Calu3 (cell line): ENCODE results near the gene OXER1. TPM values are rescaled to one million over a fixed set of nuclear protein-coding genes. Genes with fewer than 3 reads are reported as not detected.

Experiments
- BruUV-seq: library from RNA; stranded (reverse); fragments of 400-500 nt; replicated peaks from 2 replicates; lab custom pipeline; 2021; lab: Mats Ljungman, UMichigan
- CTCF ChIA-PET: fragments of 300-600 bp; sonication (Branson Sonifier 250); formaldehyde crosslinking; loops from one replicate; lab custom pipeline; 2022; ENCODE audit warnings: antibody characterized with exemption; lab: Charles Lee
- DNase-seq: peaks from one replicate; pipeline ENCODE4 v3.0.0; 2022
- H3K27ac Mint-ChIP-seq: one replicate; pipeline ENCODE4 v1.8.0; 2022; ENCODE audit warnings: mixed read lengths; ENCODE audit not compliant: unreplicated experiment
- H3K27me3 Mint-ChIP-seq: one replicate; pipeline ENCODE4 v1.8.0; 2022; ENCODE audit warnings: mixed read lengths; ENCODE audit not compliant: unreplicated experiment
- H3K36me3 Mint-ChIP-seq: one replicate; pipeline ENCODE4 v1.8.0; 2022; ENCODE audit warnings: mild to moderate bottlenecking, moderate library complexity, mixed read lengths; ENCODE audit not compliant: insufficient read depth, unreplicated experiment
- H3K4me1 Mint-ChIP-seq: one replicate; pipeline ENCODE4 v1.8.0; 2022; ENCODE audit warnings: mild to moderate bottlenecking, low read depth, mixed read lengths; ENCODE audit not compliant: unreplicated experiment
- H3K4me3 Mint-ChIP-seq: one replicate; pipeline ENCODE4 v1.8.0; 2022; ENCODE audit warnings: mild to moderate bottlenecking, low read depth, moderate library complexity, mixed read lengths; ENCODE audit not compliant: unreplicated experiment
- H3K9me3 Mint-ChIP-seq: one replicate; pipeline ENCODE4 v1.8.0; 2022; ENCODE audit warnings: low read depth, mixed read lengths; ENCODE audit not compliant: unreplicated experiment
- CTCF ChIP-seq: fragments of 200-600 bp; IDR thresholded peaks from one replicate; pipeline ENCODE4 v1.8.0; 2022; ENCODE audit warnings: antibody characterized with exemption; ENCODE audit not compliant: unreplicated experiment
- intact Hi-C: fragments of 100-400 bp; cut with micrococcal nuclease; formaldehyde crosslinking; loops from one replicate; pipeline ENCODE4 v1.10.0; 2022; ENCODE audit not compliant: unreplicated experiment
- total RNA-seq: library from RNA; stranded (reverse); gene quantifications from 2 replicates; pipeline ENCODE4 v1.2.3, GENCODE V29; 2022

OXER1 gene
- total RNA-seq, 1 experiment from 2014 or later = 0.59 TPM

DNA sequence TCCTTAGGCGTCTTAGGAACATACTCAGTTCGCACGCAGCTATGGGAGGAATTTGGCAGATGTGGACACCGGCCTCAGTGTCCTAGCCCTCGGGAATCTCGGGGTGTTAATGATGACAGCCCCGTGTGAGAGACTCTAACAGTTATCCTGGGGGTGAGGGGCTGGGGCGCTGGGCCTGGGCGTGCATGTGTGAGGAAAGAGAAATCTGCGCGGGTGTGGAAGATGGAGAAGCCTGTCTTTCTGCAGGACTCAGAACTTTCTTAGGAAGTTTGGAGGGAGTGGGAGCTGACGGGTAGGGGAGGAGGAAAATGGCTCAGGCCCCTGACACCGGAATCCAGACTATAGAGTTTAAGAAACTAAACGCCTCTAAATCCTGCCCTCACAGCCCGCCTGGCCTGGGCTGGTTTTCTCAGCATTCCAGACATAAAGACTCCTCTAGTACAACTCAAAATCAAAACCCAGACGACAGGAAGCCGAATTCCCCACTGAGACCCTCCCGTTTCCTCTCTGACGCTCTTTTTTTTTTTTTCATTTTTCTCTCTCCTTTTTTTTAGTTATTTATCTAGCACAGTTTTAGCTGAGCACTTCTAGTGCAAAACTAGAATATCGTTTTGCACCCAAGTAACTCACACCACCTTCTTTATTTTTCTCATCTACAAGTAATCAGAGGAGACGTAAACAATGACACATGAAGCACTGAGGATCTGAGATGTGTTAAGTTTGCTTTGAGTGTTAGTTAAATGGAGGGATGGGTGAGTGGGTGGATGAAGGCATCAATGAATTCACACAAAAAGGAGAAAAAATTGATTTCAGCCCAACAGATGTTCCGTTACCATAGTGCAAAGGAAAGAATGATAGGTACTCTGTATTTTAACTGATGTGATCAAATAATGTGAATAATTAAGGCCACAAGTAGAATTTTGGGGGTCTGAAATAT, 29.7 kb upstream of the OXER1 start:
- Mint-ChIP-seq H3K9me3 (no peaks in the 10 kb centered on the region), H3K27ac (no peak overlapping the region), H3K4me1 (peaks cover 8% of the 10 kb centered on the region), H3K4me3 (peak overlapping the region; percentile 68), H3K27me3 (peaks cover 14% of the 10 kb centered on the region), H3K36me3 (peaks cover 16% of the 10 kb centered on the region)
- no TSS peak for BruUV-seq
- CTCF ChIA-PET = interaction anchor here (0.6 to 1.5 kb wide), 4 partner anchors 17 to 155 kb away, joined by 3 to 13 read pairs (median 3); no protein-coding TSS in a partner anchor
- intact Hi-C loops = no loop called here
- DNase-seq = no peak
- no peak for TF ChIP-seq CTCF

GRCh38 chr2:42792583-42793333, 28.8 kb upstream of the OXER1 start, which contains the start of gene HAAO:
HAAO (minus strand) TSS chr2:42792583; CDS start chr2:42792536, 47 bp downstream.
- peak; percentile 27 for TF ChIP-seq CTCF
- intact Hi-C loops = no loop called here
- Mint-ChIP-seq H3K36me3 (peaks cover 16% of the 10 kb centered on the region), H3K4me3 (peak within 1 kb of the TSS; percentile 68), H3K27ac (no peak within 1 kb of the TSS), H3K9me3 (no peaks in the 10 kb centered on the region), H3K4me1 (peaks cover 8% of the 10 kb centered on the region), H3K27me3 (peaks cover 14% of the 10 kb centered on the region)
- CTCF ChIA-PET = no interaction called here
- DNase-seq = peak; percentile 44
- BruUV-seq = no TSS peak

DNA sequence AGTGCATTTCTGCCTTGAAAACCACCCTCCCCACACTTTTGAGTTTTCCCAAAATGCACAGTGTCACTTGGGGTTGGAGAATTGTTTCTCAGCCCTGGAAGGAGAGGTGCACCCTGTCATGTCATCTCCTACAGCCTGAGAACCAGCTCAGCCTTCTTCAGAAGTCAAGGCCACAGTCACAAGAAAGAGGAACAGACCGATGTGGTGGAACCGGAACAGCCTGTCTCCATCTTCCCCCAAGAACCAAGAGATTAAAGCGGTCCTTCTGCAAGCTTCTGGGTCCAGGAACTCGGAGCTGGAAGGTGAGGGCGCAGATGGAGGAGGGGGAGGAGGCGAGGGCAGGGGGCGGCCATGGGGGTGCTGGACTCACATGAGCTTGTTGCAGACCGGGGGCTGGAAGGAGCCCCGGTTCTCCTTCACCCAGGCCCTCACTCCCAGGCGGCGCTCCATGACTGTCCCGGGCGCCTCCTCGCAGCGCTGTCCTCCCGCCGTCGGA, 28.2 kb upstream of the OXER1 start:
- BruUV-seq = no TSS peak
- peaks cover 16% of the 10 kb centered on the region for H3K36me3 Mint-ChIP-seq
- H3K4me1 Mint-ChIP-seq = peaks cover 8% of the 10 kb centered on the region
- peaks cover 14% of the 10 kb centered on the region for H3K27me3 Mint-ChIP-seq
- H3K4me3 Mint-ChIP-seq = peak overlapping the region; percentile 68
- no peak overlapping the region for H3K27ac Mint-ChIP-seq
- H3K9me3 Mint-ChIP-seq = no peaks in the 10 kb centered on the region
- intact Hi-C loops = no loop called here
- CTCF ChIA-PET = interaction anchor here (0.6 kb wide), 1 partner anchor 124 kb away, joined by 5 read pairs; no protein-coding TSS in a partner anchor
- no peak for TF ChIP-seq CTCF
- DNase-seq = no peak

DNA sequence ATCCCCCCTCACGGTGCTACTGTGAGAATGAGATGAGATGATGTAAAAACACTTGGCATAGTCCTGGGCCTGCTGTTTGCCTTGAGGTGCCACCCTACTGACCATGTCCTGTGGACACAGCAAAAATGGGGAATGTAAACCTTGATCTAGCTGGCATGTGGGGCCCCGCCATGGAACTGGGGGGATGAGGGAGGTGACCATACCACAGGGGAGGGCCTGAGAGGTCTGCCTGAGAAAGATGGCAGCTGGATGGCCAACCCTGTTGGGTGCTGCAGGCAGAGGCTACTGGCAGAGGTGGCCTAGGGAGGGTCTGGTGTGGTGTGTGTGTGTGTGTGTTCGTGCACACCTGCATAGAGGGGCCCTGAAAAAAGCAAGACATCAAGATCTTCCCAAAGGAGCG, 27.7 kb upstream of the OXER1 start:
- Mint-ChIP-seq H3K27ac (no peak overlapping the region), H3K4me3 (peak overlapping the region; percentile 68), H3K27me3 (peaks cover 14% of the 10 kb centered on the region), H3K9me3 (no peaks in the 10 kb centered on the region), H3K4me1 (peaks cover 8% of the 10 kb centered on the region), H3K36me3 (peaks cover 16% of the 10 kb centered on the region)
- TF ChIP-seq CTCF = no peak
- BruUV-seq = no TSS peak
- DNase-seq = no peak
- CTCF ChIA-PET = interaction anchor here (0.6 kb wide), 1 partner anchor 123 kb away, joined by 5 read pairs; no protein-coding TSS in a partner anchor
- intact Hi-C loops = no loop called here
